HG03060 (cell line): Measurements from ENCODE around the gene STIM1.
"Not testable (repeated sequence)": the region's sequence is repeated elsewhere in the genome, so short reads cannot be mapped to it uniquely, and the experiment has no call there.

Experiments
- ATAC-seq: cut with Tn5 transposase; IDR thresholded peaks from one replicate; pipeline ENCODE4 v1.9.1; 2021; ENCODE audit warnings: low read depth, moderate number of reproducible peaks; ENCODE audit not compliant: unreplicated experiment

STIM1 gene

DNA sequence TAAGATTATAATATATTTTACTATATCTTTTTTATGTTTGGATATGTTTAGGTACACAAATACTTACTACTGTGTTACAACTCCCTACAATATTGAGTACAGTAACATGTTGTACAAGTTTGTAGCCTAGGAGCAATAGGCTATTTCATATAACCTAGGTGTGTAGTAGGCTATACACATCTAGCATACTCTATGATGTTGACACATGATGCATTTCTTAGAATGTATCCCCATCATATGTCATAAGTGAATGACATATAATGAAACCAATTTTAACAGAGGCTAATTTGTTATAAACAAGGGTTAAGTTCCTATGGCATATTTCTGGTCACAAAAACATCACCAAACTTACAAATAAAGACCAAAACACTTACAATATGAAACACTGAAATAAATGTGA is 152.7 kb downstream of the STIM1 start:
- no peak for ATAC-seq

DNA sequence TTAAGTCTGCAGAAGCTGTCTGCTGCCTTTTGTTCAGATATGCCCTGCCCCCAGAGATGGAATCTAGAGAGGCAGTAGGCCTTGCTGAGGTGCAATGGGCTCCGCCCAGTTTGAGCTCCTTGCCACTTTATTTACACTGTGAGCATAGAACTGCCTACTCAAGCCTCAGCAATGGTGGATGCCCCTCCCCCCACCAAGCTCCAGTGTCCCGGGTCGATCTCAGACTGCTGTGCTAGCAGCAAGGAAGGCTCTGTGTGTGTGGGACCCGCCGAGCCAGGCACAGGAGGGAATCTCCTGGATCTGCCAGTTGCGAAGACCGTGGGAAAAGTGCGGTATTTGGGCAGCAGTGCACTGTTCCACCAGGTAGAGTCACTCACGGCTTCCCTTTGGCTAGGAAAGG is 161.1 kb downstream of the STIM1 start:
- ATAC-seq: not testable (repeated sequence)

DNA sequence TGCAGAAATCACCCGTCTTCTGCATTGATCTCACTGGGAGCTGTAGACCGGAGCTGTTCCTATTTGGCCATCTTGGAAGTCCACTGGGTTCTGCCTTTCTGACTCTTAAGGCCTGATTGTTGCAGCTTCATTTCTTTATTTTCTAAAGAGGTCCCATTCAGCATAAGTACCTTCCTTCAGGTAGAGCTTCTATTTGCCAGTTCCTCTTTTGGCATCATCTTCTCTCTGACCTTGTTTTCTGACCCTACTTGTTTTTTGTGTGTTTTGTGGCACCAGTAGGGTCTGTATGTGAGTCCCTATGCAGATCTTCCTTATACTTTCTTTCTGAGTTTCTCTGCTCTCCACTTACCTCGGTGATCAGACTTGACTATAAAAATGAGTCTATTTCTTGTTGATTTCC is 161.7 kb downstream of the STIM1 start:
- no peak for ATAC-seq

DNA sequence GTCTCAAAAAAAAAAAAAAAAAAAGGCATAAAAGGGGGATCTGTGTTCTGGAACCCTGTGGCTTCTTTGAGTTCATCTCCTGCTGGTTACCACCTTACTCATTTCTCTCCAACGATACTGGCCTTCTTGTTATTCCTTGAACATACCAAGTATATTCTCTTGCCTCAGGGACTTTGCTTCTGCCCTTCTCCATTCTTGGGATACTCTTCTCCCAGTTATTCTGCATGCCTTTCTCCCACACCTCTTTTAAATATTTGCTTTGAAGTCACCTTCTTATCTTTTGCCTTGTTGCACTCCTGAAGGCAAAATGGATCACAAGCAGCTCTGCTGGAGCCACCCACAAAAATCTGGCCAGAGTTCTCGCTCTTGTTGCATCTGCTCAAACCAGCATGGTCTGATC is 163.2 kb downstream of the STIM1 start:
- no peak for ATAC-seq

DNA sequence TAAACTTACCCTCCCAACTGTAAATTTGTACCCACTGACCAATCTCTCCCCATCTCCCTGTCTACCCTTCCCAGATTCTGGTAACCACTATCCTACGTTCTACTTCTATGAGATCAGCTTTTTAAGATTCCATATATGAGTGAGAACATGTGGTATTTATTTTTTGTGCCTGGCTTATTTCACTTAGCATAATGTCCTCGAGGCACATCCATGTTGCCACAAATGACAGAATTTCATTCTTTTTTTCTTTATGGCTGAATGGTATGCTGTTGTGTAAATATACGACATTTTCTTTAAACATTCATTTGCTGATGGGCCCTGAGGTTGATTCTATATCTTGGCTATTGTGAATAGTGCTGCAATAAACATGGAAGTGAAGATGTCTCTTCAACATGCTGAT is 164.4 kb downstream of the STIM1 start:
- ATAC-seq: no peak

DNA sequence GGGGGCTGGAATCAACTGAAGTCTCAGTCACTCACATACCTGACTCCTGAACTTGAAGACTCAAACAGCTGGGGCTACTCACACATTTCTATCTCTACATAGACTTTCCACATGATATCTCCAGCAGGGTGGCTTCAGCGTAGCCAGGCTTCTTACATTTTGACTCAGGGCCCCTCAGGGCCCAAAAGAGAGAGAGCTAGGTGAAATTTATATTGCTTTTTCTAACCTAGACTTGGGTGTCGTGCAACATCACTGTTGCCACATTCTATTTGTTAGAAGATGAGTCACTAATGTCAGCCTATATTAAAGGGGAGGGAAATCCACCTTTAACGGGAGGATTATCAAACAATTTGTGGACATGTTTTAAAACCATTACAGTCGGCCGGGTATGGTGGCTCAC is 167.2 kb downstream of the STIM1 start:
- no peak for ATAC-seq

DNA sequence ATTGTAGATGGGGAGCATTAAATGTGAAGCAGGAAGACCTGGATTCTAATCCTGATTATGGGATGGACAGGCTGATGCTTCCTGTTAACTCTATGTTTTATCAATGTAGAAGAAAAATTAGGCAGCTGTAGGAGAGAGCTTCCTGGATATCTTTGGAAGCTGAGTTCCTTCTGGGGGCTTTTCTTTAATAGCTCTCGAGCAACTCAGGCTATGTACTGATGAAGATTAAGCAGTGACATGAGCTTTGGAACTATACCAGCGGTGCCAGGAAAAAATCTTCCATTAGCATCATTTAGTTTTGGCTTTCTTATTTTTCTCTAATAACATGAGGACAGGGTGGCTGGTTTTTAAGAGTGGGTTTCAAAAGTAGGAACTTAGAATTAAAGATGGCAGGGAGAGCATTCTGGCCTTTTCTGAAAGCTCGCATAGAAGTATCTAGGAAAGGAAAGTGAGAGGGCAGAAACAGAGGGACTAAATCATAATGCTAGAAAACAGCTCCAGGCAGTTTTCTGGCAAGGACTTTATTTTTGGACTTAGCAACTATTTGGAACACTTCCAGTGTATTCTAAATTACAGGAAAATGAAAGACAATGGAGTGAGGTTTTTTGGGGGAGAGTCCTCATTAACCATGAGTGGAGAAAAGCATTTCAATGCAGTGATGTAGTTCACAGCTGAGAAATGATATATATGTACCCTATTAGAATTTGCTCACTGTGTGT is 169.9 kb downstream of the STIM1 start:
- no peak for ATAC-seq

DNA sequence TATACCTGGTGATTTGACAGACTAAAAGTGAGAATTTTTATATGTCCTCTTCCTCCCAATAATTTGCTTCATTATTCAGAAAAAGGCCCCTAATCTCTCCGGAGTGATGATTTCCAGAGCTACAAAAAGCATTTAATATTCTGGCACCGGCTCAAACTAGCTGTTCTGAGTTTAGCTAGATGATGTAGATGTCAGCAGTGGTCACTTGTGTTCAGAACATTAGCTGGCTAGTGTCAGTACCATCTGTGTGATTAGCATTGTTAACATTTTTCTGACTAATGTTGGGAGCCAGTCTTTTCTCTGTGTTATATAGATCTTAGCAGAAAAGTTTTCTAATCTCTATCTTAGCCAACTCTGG is 170.5 kb downstream of the STIM1 start:
- no peak for ATAC-seq

DNA sequence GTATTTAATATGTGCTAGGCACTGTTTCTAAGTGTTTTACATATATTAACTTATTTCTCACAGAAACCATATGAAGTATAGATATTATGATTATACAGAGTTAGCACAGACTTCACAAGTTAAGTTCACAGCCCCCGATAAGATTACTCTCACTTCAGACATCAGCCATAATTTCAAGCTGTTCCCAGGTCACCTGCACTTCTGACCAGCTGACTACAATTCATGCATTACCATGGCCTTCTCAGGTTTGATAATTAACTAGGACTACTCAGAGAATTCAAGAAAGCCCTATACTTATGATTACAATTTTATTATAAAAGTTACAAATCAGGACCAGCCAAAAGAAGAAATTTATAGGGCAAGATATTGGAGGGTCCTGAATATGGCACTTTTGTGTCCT is 170.9 kb downstream of the STIM1 start:
- ATAC-seq: no peak

DNA sequence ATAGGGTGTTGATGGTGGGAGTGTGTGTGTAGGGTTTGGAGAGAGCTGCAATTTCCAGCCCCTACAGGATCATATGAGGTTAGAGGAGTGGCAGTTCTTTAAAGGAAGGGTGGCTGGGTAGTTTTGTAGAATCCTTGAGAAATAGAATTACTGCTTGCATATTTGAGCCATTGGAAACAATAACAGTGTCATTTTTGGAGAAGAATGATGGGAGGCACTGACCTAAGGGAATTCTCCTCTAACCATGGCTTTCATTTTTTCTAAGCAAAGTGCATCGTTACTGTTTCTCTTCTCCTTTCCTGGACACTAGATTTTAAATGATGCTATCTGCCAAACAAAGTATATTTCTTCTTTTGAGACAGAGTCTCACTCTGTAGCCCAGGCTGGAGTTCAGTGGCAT is 172.3 kb downstream of the STIM1 start:
- no peak for ATAC-seq

DNA sequence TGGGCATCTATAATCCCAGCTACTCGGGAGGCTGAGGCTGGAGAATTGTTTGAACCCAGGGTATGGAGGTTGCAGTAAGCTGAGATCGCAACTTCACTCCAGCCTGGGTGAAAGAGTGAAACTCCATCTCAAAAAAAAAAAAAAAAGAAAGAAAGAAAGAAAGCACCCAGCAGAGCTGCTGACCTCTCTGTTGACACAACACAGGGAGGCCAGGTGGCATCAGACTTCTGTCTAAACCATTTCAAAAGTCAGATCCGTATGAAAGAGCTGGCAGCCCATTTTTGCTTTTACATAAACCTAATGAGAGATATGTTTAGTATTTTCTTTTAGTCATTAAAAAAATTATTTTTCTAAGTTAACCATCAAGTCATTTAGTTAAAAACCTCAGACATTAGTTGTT is 174.7 kb downstream of the STIM1 start:
- no peak for ATAC-seq

DNA sequence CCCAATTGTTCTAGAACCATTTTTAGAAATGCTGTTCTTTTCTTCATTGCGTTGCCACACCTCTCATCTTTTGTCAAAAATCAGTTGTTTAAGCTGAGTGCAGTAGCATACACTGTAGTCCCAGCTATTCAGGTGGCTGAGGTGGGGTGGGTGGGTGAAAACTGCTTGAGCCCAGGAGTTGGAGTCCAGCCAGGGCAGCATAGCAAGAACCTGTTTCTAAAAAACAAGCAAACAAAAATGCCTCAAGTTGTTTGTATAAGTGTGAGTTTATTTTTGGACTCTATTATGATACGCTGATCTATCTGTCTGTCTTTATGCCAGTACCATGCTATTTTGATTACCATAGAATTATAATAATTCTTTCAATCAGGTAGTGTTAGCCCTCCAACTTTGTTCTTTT is 176.6 kb downstream of the STIM1 start:
- no peak for ATAC-seq

DNA sequence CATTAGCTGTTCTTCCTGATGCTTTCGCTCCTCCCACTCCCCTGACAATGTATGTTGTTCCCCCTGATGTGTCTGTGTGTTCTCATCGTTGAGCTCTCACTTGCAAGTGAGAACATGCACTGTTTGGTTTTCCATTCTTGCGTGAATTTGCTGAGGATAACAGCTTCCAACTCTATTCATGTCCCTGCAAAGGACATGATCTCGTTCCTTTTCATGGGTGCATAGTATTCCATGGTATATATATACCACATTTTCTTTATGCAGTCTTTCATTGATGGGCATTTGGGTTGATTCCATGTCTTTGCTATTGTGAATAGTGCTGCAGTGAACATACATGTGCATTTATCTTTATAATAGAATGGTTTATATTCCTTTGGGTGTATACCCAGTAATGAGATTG is 180.5 kb downstream of the STIM1 start:
- no peak for ATAC-seq

DNA sequence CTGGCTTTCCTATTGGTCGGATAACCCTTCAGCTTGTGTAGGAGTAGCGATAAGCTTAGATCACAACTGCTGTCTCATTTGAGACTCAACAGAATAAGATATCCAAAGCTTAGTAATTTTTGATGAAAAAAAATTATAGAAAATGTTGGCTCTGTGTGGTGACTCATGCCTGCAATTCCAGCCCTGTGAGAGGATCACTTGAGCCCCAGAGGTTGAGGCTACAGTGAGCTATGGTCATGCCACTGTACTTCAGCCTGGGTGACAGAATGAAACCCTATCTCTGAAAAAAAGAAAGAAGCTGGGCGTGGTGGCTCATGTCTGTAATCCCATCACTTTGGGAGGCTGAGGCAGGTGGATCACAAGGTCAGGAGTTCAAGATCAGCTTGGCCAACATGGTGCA is 183.5 kb downstream of the STIM1 start:
- ATAC-seq: no peak

DNA sequence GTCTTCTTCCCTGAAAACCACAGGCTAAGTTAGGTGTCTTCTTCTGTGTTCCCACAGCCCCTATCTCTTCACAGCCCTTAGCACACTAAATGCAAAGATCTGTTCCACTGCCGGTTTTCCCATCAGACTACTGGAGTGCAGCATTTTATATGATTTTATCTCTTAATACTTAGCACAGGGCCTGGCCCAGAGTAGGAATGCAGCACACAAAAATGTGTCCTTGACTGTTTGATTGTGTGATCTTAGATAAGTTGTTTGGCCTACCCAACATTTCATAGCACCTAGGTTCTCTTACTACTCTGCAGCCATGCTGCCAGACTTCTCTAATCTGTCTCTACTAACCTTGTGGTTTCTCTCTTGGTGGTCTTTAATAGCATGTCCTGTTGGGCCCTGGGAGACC is 185.0 kb downstream of the STIM1 start:
- no peak for ATAC-seq

DNA sequence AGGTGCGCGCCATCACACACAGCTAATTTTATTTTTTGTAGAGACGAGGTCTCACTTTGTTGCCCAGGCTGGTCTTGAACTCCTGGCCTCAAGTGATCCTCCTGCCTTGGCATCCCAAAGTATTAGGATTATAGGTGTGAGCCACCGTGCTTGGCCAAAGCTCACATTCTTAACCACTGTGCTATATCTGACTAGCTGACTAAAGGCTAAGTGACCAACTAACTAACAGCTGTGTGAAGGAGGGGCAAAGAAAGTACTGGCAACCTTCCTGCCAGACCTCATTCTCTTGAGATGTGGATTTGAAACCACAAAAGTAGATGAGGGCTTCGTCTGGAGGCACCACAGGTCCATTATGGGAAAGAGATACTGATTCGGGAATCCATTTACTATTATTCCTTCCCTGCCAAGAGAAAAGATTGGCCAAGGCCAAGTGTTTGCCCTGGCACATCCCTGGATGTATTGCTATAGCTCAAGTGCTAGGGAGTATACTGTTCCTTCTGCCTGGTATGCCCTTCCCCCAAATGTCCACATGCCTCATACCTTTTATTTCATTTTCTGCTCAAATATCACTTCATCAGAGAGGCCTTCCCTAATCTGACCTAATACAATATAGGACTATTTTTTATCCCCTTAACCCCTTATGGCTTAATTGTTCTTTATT is 186.4 kb downstream of the STIM1 start:
- ATAC-seq: no peak

DNA sequence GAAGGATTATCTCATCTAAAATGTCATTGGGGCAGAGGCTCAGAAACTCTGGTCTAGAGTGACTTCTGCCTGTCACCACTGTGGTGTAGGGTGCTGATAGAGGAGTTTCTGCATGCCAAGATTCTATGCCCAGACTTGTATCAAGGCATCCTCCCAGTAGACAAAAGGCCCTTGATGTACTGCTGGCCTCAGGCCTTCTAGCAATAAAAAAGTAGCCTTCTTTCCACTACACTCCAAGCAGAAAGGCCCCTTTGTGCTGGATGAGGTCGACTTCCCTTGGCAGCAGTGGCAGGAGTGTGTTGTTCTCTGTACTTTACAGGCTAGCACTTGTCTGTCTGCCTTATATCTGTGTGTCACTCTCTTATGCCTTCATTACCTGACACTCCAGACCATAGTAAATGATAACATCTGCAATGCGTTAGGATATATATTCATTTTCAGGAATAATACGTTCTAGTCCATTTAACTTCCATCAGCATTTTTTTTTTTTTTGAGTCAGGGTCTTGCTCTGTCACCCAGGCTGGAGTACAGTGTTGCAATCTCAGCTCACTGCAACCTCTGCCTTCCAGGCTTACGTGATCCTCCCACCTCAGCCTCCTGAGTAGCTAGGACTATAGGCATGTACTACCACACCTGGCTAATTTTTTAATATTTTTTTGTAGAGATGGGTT is 189.6 kb downstream of the STIM1 start:
- ATAC-seq: no peak

DNA sequence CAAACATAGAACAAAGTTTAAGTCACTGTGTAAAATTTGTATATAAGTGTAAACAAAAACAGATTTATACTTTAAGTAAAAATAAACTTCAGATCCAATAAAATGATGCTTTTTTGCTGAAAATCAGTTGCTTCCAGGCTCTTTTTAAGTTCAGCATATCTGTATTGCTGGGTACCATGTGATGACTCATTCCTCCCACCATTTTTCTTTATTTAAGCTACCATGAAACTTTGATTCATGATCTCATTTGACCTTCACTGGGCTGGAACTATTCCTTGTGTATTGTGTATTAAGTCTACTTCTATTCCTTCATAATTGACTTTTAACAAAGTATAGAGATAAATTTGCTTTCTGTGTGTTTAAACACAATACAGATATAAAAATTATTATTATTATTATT is 192.9 kb downstream of the STIM1 start:
- ATAC-seq: no peak

DNA sequence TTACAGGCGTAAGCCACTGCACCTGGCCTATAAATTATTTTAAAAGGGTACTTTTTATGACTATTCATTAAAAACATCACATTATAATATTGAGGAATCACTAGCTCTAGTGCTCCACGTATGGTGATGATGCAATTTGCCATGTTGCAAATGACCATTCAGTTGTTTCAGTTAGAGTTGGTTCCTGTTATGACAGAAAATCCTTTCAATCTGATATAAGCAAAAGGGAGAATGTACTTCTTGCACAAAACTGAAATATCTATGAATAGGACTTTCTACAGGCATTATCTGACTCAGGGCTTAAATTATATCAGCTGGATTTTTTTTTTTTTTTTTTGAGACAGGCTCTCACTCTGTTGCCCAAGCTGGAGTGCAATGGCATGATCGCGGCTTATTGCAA is 193.5 kb downstream of the STIM1 start:
- ATAC-seq: no peak

DNA sequence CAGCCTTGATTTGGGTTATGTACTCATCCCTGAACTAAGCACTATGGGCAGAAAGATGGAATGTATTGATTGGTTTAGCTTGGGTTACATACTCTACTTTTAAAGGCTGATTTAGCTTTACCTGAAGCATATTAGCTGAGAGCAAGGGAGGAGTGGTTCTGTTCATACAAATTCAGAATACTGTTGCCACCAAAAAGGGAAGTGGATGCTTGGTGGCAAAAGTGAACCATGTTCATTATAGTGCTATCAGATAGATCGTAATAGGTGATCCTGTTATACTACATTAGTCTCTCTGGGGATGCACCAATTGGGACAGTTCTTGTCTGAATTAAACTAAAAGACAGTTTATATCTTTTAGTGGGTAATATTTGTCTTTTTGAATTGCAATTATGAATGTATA is 194.7 kb downstream of the STIM1 start:
- ATAC-seq: no peak

DNA sequence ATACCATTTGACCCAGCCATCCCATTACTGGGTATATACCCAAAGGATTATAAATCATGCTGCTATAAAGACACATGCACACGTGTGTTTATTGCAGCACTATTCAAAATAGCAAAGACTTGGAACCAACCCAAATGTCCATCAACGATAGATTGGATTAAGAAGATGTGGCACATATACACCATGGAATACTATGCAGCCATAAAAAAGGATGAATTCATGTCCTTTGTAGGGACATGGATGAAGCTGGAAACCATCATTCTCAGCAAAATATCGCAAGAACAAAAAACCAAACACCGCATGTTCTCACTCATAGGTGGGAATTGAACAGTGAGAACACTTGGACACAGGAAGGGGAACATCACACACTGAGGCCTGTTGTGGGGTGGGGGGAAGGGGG is 197.7 kb downstream of the STIM1 start:
- ATAC-seq: not testable (repeated sequence)

DNA sequence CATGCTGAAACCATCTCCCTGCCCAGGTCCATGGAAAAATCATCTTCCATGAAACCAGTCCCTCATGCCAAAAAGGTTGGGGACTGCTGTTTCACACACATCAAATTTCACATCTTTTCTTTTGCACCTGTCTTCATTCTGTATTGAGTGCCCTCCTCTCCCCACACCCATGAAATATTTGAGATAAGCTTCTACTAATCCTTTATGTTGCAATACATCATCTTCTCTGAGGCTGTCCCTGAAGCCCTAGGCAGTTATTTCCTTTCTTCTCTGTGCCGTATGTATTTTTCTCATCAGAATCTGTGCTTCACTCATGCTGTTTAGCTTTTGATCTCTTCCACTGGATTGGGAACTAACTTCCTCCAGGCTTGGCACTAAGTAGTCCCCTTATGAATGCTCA is 199.2 kb downstream of the STIM1 start:
- no peak for ATAC-seq
